Activated T-cell treated with anti-CD3 and anti-CD28 coated beads for 4 hours (primary cell): ENCODE data around the gene PHF14.

ENCODE experiments used
- DNase-seq: peaks from one replicate; pipeline ENCODE4 v3.0.0-alpha.2; 2020

The PHF14 gene

GRCh38 chr7:11120675-11121220 is 147.1 kb downstream of the PHF14 start:
- DNase-seq: no peak

GRCh38 chr7:11124856-11125559 is 151.3 kb downstream of the PHF14 start:
- no peak for DNase-seq

- DNase-seq: no peak
These were observed 153.6 kb downstream of the PHF14 start for GRCh38 chr7:11127114-11127785.

- no peak for DNase-seq
These were observed 154.3 kb downstream of the PHF14 start for GRCh38 chr7:11127988-11128387.

GRCh38 chr7:11128498-11128897 is 154.8 kb downstream of the PHF14 start:
- no peak for DNase-seq

- no peak for DNase-seq
These were observed 156.3 kb downstream of the PHF14 start for GRCh38 chr7:11130012-11130411.

- no peak for DNase-seq
These were observed 156.9 kb downstream of the PHF14 start for GRCh38 chr7:11130601-11131000.

- no peak for DNase-seq
These were observed 159.8 kb downstream of the PHF14 start for GRCh38 chr7:11133436-11133959.

GRCh38 chr7:11135573-11135972 is 161.9 kb downstream of the PHF14 start:
- DNase-seq: no peak

GRCh38 chr7:11141541-11141940 is 167.9 kb downstream of the PHF14 start:
- DNase-seq: no peak

GRCh38 chr7:11153694-11154093 is 180.0 kb downstream of the PHF14 start:
- no peak for DNase-seq

GRCh38 chr7:11155883-11156282 is 182.2 kb downstream of the PHF14 start:
- DNase-seq: no peak

GRCh38 chr7:11161499-11161898 is 187.8 kb downstream of the PHF14 start:
- no peak for DNase-seq

- no peak for DNase-seq
These were observed 189.5 kb downstream of the PHF14 start for GRCh38 chr7:11163220-11163619.

GRCh38 chr7:11166051-11166450 is 192.4 kb downstream of the PHF14 start:
- no peak for DNase-seq

- DNase-seq: no peak
These were observed 195.0 kb downstream of the PHF14 start for GRCh38 chr7:11168650-11169170.

- no peak for DNase-seq
These were observed 196.5 kb downstream of the PHF14 start for GRCh38 chr7:11170175-11170574.

GRCh38 chr7:11170863-11171568 is 197.3 kb downstream of the PHF14 start:
- no peak for DNase-seq

GRCh38 chr7:11171569-11172192 is 198.0 kb downstream of the PHF14 start:
- no peak for DNase-seq

GRCh38 chr7:11172835-11173234 is 199.2 kb downstream of the PHF14 start:
- no peak for DNase-seq

GRCh38 chr7:11175371-11175770 is 201.7 kb downstream of the PHF14 start:
- DNase-seq: no peak

- DNase-seq: no peak
These were observed 202.2 kb downstream of the PHF14 start for GRCh38 chr7:11175887-11176286.
